IPS-15b (cell line): ENCODE measurements around the gene PLXDC1.
A peak's percentile ranks its signal among the peaks of the same experiment; 100 is the strongest.
"Not testable (repeated sequence)": the region's sequence is repeated elsewhere in the genome, so short reads cannot be mapped to it uniquely, and the experiment has no call there.

Source experiments
- H3K27me3 ChIP-seq: one replicate; pipeline ENCODE4 v1.6.1; 2013; ENCODE audit warnings: low read length; ENCODE audit not compliant: control insufficient read depth, insufficient read depth
- H3K36me3 ChIP-seq: one replicate; pipeline ENCODE4 v1.6.1; 2013; ENCODE audit warnings: low read length; ENCODE audit not compliant: control insufficient read depth, insufficient read depth
- H3K4me1 ChIP-seq: one replicate; pipeline ENCODE4 v1.6.1; 2013; ENCODE audit warnings: mild to moderate bottlenecking, low read length; ENCODE audit not compliant: control insufficient read depth, insufficient read depth
- H3K4me3 ChIP-seq: one replicate; pipeline ENCODE4 v1.5.1; 2013; ENCODE audit warnings: low read depth, low read length
- H3K9ac ChIP-seq: one replicate; pipeline ENCODE4 v1.6.1; 2013; ENCODE audit warnings: low read depth, mild to moderate bottlenecking, low read length
- H3K9me3 ChIP-seq: one replicate; pipeline ENCODE4 v1.6.1; 2013; ENCODE audit warnings: mild to moderate bottlenecking, low read length; ENCODE audit not compliant: control insufficient read depth, insufficient read depth

Gene PLXDC1

GRCh38 chr17:39175695-39176093, 24.3 kb upstream of the PLXDC1 start:
- Histone ChIP-seq H3K4me3 (no peak overlapping the region), H3K9me3 (no peaks in the 10 kb centered on the region), H3K27me3 (no peaks in the 10 kb centered on the region), H3K9ac (no peak overlapping the region), H3K4me1 (peaks cover 6% of the 10 kb centered on the region), H3K36me3 (peaks cover 5% of the 10 kb centered on the region)

- Histone ChIP-seq H3K9me3 (no peaks in the 10 kb centered on the region), H3K9ac (no peak overlapping the region), H3K27me3 (peaks cover under 1% of the 10 kb centered on the region), H3K36me3 (peaks cover 5% of the 10 kb centered on the region), H3K4me1 (peaks cover 6% of the 10 kb centered on the region), H3K4me3 (peak overlapping the region; percentile 45)
Observed at GRCh38 chr17:39174920-39175694, 23.7 kb upstream of the PLXDC1 start.

GRCh38 chr17:39173526-39174274, 22.3 kb upstream of the PLXDC1 start:
- Histone ChIP-seq H3K4me3 (no peak overlapping the region), H3K9ac (no peak overlapping the region), H3K27me3 (peaks cover 2% of the 10 kb centered on the region)

GRCh38 chr17:39173080-39173479, 21.6 kb upstream of the PLXDC1 start:
- Histone ChIP-seq H3K27me3 (peaks cover 2% of the 10 kb centered on the region), H3K9me3 (no peaks in the 10 kb centered on the region), H3K9ac (no peak overlapping the region), H3K4me3 (no peak overlapping the region), H3K36me3 (peaks cover 2% of the 10 kb centered on the region), H3K4me1 (peaks cover 6% of the 10 kb centered on the region)

More at GRCh38 chr17:39173526-39174274, 22.3 kb upstream of the PLXDC1 start:
- Histone ChIP-seq H3K4me1 (peaks cover 6% of the 10 kb centered on the region), H3K9me3 (no peaks in the 10 kb centered on the region), H3K36me3 (peaks cover 2% of the 10 kb centered on the region)

GRCh38 chr17:39171933-39172332, 20.5 kb upstream of the PLXDC1 start:
- no peak overlapping the region for H3K9ac ChIP-seq
- no peaks in the 10 kb centered on the region for H3K9me3 ChIP-seq
- peaks cover 2% of the 10 kb centered on the region for H3K36me3 ChIP-seq
- peaks cover 10% of the 10 kb centered on the region for H3K4me1 ChIP-seq
- H3K27me3 ChIP-seq = peaks cover 7% of the 10 kb centered on the region
- H3K4me3 ChIP-seq = no peak overlapping the region

GRCh38 chr17:39170558-39170957, 19.1 kb upstream of the PLXDC1 start:
- Histone ChIP-seq H3K36me3 (no peaks in the 10 kb centered on the region), H3K27me3 (peaks cover 21% of the 10 kb centered on the region), H3K4me3 (no peak overlapping the region), H3K4me1 (peaks cover 13% of the 10 kb centered on the region), H3K9me3 (no peaks in the 10 kb centered on the region), H3K9ac (no peak overlapping the region)

GRCh38 chr17:39170109-39170508, 18.7 kb upstream of the PLXDC1 start:
- H3K9me3 ChIP-seq = no peaks in the 10 kb centered on the region
- H3K9ac ChIP-seq = no peak overlapping the region
- H3K27me3 ChIP-seq = peaks cover 25% of the 10 kb centered on the region
- no peaks in the 10 kb centered on the region for H3K36me3 ChIP-seq
- H3K4me3 ChIP-seq = no peak overlapping the region
- H3K4me1 ChIP-seq = peaks cover 13% of the 10 kb centered on the region

- H3K4me3 ChIP-seq = no peak overlapping the region
- no peak overlapping the region for H3K9ac ChIP-seq
- H3K27me3 ChIP-seq = peaks cover 28% of the 10 kb centered on the region
- H3K36me3 ChIP-seq = no peaks in the 10 kb centered on the region
- H3K9me3 ChIP-seq = no peaks in the 10 kb centered on the region
- peaks cover 11% of the 10 kb centered on the region for H3K4me1 ChIP-seq
Observed at GRCh38 chr17:39169518-39169917, 18.1 kb upstream of the PLXDC1 start.

- Histone ChIP-seq H3K4me1 (peaks cover 11% of the 10 kb centered on the region), H3K9me3 (no peaks in the 10 kb centered on the region), H3K4me3 (no peak overlapping the region)
Observed at GRCh38 chr17:39169101-39169500, 17.7 kb upstream of the PLXDC1 start.

GRCh38 chr17:39168503-39168902, 17.1 kb upstream of the PLXDC1 start:
- not testable (repeated sequence) for H3K9ac ChIP-seq, H3K4me3 ChIP-seq, H3K9me3 ChIP-seq, H3K36me3 ChIP-seq
- peaks cover 28% of the 10 kb centered on the region for H3K27me3 ChIP-seq
- peaks cover 11% of the 10 kb centered on the region for H3K4me1 ChIP-seq

More at GRCh38 chr17:39169101-39169500, 17.7 kb upstream of the PLXDC1 start:
- Histone ChIP-seq H3K9ac (no peak overlapping the region), H3K27me3 (peaks cover 28% of the 10 kb centered on the region), H3K36me3 (no peaks in the 10 kb centered on the region)

- H3K9ac ChIP-seq = no peak overlapping the region
- no peaks in the 10 kb centered on the region for H3K36me3 ChIP-seq
- H3K4me1 ChIP-seq = peaks cover 7% of the 10 kb centered on the region
- no peak overlapping the region for H3K4me3 ChIP-seq
- H3K27me3 ChIP-seq = peaks cover 28% of the 10 kb centered on the region
- no peaks in the 10 kb centered on the region for H3K9me3 ChIP-seq
Observed at GRCh38 chr17:39167476-39167875, 16.0 kb upstream of the PLXDC1 start.
